Spleen (tissue), 11 donors: ENCODE results near the gene NCDN. TPM values are rescaled to one million over a fixed set of nuclear protein-coding genes. Genes with fewer than 3 reads are reported as not detected.
A peak's percentile ranks its signal among the peaks of the same experiment; 100 is the strongest.

Source experiments
- DNase-seq: peaks from one replicate; pipeline ENCODE4 v3.0.0-alpha.2; 2020
- H3K27ac ChIP-seq, 8 donors: fragments of 200-600 bp; sonication (generic) in 7 of 8; 1 replicate in 4 of 8; 2 replicates in 4 of 8; pipeline versions ENCODE4 v1.5.0 to v1.8.0; 2016 to 2021; ENCODE audit warnings: inconsistent platforms in 4 of 8, mild to moderate bottlenecking in 4 of 8, moderate library complexity in 1 of 8
- H3K27me3 ChIP-seq, 7 donors: fragments of 200-600 bp; sonication (generic) in 6 of 7; replicated peaks in 1 of 7; 1 replicate in 4 of 7; 2 replicates in 3 of 7; pipeline versions ENCODE4 v1.5.0 to v1.8.0; 2016 to 2021; ENCODE audit warnings: inconsistent platforms in 3 of 7, mild to moderate bottlenecking in 1 of 7
- H3K36me3 ChIP-seq, 6 donors: fragments of 200-600 bp; sonication (generic) in 5 of 6; 1 replicate in 4 of 6; 2 replicates in 2 of 6; pipeline versions ENCODE4 v1.5.0 to v1.8.0; 2016 to 2021; ENCODE audit warnings: inconsistent platforms in 2 of 6
- H3K4me1 ChIP-seq, 6 donors: fragments of 200-600 bp; sonication (generic) in 5 of 6; 1 replicate in 3 of 6; 2 replicates in 3 of 6; pipeline versions ENCODE4 v1.5.0 to v1.8.0; 2016 to 2021; ENCODE audit warnings: inconsistent platforms in 3 of 6
- H3K4me3 ChIP-seq, 8 donors: fragments of 200-600 bp; sonication (generic) in 7 of 8; 1 replicate in 4 of 8; 2 replicates in 4 of 8; pipeline versions ENCODE4 v1.5.0 to v1.8.0; 2016 to 2021; ENCODE audit warnings: inconsistent platforms in 4 of 8, mild to moderate bottlenecking in 4 of 8, moderate library complexity in 2 of 8
- H3K9me3 ChIP-seq, 8 donors: fragments of 200-600 bp; sonication (generic) in 7 of 8; 1 replicate in 4 of 8; 2 replicates in 4 of 8; pipeline versions ENCODE4 v1.5.0 to v1.8.0; 2016 to 2021; ENCODE audit warnings: inconsistent platforms in 4 of 8
- POLR2A ChIP-seq, 3 donors: fragments of 450-650 bp; IDR thresholded peaks; one replicate each; pipeline ENCODE4 v1.5.1; 2017; ENCODE audit warnings: antibody characterized with exemption in 3 of 3, mild to moderate bottlenecking in 1 of 3
- POLR2AphosphoS5 ChIP-seq, 3 donors: sonication (generic); formaldehyde crosslinking; IDR thresholded peaks; one replicate each; pipeline ENCODE4 v1.5.1; 2017; ENCODE audit warnings: antibody characterized with exemption in 3 of 3
- WGBS, 5 donors: extraction: QIAGEN DNeasy Blood & Tissue Kit in 3 of 5; methylation state at CpG; one replicate each; pipeline versions ENCODE4 v1.1.5 to v1.1.7; 2013 to 2018; 5-methylcytosine and 5-hydroxymethylcytosine counted together
- intact Hi-C: fragments of 100-400 bp; cut with DNase I; formaldehyde crosslinking; loops from one replicate; pipeline ENCODE4 v1.15.0; 2023; ENCODE audit warnings: low total_unique reads
- polyA plus RNA-seq, 3 donors: library from polyadenylated mRNA; stranded (reverse); fragments of 200-250 nt; gene quantifications; one replicate each; pipeline ENCODE4 v1.2.1, GENCODE V29; 2013
- total RNA-seq, 7 donors: library from RNA; depleted of rRNA in 3 of 7; stranded (reverse); fragments of >200 nt in 3 of 7; fragmentation: NEBNext Ultra II Directional in 4 of 7; extraction: Animal tissue kit (Norgen Biotek cat#: 25700) in 4 of 7; gene quantifications; one replicate each; pipeline versions ENCODE4 v1.1.0 to v1.2.1, GENCODE V29; 2016 to 2021
- TF ChIP-seq, protein P1 (sequence below), 11 experiments: fragments of 200-600 bp in 7 of 11; fragments of 450-650 bp in 4 of 11; sonication (generic) in 4 of 11; IDR thresholded peaks in 8 of 11; conservative IDR thresholded peaks in 3 of 11; 1 replicate in 7 of 11; 2 replicates in 4 of 11; pipeline versions ENCODE4 v1.4.0 to v1.8.0; 2016 to 2021; ENCODE audit warnings: antibody characterized with exemption in 11 of 11, inconsistent platforms in 4 of 11, mild to moderate bottlenecking in 1 of 11
- donor health status: healthy with polysubstance abuse.
- donor health status: DM: no; HTN: no; CAD: no; lungs with moderate emphysema.
- donor health status: DM: no; HTN: no; CAD: no.
- donor health status: Bipolar disorder and iron deficiency.
- donor health status: healthy.
- donor health status: DM: no; HTN: no; CAD: no.
- donor health status: DM: yes; HTN: yes; CAD: no.

Gene NCDN
- total and polyA plus RNA-seq, 10 donors, result 4.2 to 19.1 (median 16.5) TPM

DNA sequence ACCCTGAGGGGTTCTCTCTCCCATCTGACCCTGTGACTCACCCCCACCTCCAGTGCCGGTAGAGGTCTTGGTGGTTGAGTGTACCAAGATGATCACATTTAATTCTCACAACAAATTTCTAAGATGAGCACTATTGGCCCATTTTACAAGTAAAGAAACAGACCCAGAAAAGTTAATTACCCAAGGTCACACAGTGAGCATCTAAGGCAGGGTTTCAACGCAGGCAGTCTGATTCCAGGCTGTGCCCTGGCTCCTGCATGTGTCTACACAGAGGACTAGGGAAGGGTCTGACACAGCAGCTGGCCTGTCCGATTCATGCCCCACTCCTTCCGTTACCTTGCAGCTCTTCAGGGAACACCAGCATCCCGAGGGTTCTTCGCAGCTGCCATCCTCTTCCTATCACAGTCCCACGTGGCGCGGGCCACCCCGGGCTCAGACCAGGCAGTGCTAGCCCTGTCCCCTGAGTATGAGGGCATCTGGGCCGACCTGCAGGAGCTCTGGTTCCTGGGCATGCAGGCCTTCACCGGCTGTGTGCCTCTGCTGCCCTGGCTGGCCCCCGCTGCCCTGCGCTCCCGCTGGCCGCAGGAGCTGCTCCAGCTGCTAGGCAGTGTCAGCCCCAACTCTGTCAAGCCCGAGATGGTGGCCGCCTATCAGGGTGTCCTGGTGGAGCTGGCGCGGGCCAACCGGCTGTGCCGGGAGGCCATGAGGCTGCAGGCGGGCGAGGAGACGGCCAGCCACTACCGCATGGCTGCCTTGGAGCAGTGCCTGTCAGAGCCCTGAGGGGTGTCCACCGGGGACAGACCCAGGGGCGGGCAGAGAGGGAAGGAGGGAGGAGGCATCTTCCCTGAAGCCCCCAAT is 7.5 kb downstream of the NCDN start:
- H3K27me3 ChIP-seq, result no peaks in the 10 kb centered on the region
- no peak overlapping the region for H3K27ac ChIP-seq
- intact Hi-C loops, result loop anchor here (5.0 kb wide), 2 partner anchors 113 to 207 kb away; no protein-coding TSS in a partner anchor
- no peak for TF ChIP-seq POLR2A (IDR thresholded peaks at IDR 0.05)
- TF ChIP-seq POLR2AphosphoS5 (IDR thresholded peaks at IDR 0.05), result peak in 1 of 3 donors; percentile 25
- TF ChIP-seq, protein P1, sequence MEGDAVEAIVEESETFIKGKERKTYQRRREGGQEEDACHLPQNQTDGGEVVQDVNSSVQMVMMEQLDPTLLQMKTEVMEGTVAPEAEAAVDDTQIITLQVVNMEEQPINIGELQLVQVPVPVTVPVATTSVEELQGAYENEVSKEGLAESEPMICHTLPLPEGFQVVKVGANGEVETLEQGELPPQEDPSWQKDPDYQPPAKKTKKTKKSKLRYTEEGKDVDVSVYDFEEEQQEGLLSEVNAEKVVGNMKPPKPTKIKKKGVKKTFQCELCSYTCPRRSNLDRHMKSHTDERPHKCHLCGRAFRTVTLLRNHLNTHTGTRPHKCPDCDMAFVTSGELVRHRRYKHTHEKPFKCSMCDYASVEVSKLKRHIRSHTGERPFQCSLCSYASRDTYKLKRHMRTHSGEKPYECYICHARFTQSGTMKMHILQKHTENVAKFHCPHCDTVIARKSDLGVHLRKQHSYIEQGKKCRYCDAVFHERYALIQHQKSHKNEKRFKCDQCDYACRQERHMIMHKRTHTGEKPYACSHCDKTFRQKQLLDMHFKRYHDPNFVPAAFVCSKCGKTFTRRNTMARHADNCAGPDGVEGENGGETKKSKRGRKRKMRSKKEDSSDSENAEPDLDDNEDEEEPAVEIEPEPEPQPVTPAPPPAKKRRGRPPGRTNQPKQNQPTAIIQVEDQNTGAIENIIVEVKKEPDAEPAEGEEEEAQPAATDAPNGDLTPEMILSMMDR (IDR thresholded peaks at IDR 0.05 in 8 of 11, conservative IDR thresholded peaks at IDR 0.05 in 3 of 11), result peak in 6 of 11 experiments; percentile 3 to 61 (median 42)
- H3K4me1 ChIP-seq, result peaks cover 0 to 53% (median 9%) of the 10 kb centered on the region in 6 donors
- peak; percentile 75 for DNase-seq
- no peaks in the 10 kb centered on the region for H3K9me3 ChIP-seq
- 81 to 94% (median 90%) methylated on average over 10 to 28 of the region's 28 CpGs for WGBS, 5 donors
- peaks cover 0 to 68% (median 7%) of the 10 kb centered on the region in 6 donors for H3K36me3 ChIP-seq
- H3K4me3 ChIP-seq, result no peak overlapping the region

DNA sequence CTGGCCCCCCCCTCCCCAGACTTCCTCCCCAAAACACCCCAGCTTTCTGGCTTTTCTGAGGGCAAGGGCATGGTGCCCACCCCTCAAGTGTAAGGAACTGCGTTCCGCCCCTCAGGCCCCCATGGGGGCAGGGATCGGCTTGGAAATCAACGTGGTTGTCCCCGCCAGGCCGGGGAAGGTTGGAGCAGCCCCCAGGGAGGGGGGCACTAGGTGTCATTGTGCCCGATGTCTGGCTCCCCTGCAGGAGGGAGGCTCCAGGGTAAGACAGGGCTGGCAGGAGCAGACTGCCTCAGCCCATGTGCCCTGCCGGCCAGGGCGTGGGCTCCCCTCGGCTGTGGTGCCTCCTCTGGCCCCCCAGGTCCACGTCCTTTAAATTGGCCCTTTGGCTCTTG is 8.1 kb downstream of the NCDN start:
- H3K27ac ChIP-seq, result no peak overlapping the region
- H3K4me3 ChIP-seq, result no peak overlapping the region
- TF ChIP-seq, protein P1 (IDR thresholded peaks at IDR 0.05 in 8 of 11, conservative IDR thresholded peaks at IDR 0.05 in 3 of 11), result no peak
- no peak for TF ChIP-seq POLR2A (IDR thresholded peaks at IDR 0.05)
- no peak for TF ChIP-seq POLR2AphosphoS5 (IDR thresholded peaks at IDR 0.05)
- no peaks in the 10 kb centered on the region for H3K27me3 ChIP-seq
- H3K4me1 ChIP-seq, result peaks cover 0 to 47% (median 6%) of the 10 kb centered on the region in 6 donors
- peaks cover 0 to 63% (median 7%) of the 10 kb centered on the region in 6 donors for H3K36me3 ChIP-seq
- 92 to 95% (median 95%) methylated on average over 7 to 11 of the region's 11 CpGs for WGBS, 5 donors
- peak; percentile 59 for DNase-seq
- intact Hi-C loops, result loop anchor here (5.0 kb wide), 1 partner anchor 207 kb away; no protein-coding TSS in a partner anchor
- no peaks in the 10 kb centered on the region for H3K9me3 ChIP-seq

DNA sequence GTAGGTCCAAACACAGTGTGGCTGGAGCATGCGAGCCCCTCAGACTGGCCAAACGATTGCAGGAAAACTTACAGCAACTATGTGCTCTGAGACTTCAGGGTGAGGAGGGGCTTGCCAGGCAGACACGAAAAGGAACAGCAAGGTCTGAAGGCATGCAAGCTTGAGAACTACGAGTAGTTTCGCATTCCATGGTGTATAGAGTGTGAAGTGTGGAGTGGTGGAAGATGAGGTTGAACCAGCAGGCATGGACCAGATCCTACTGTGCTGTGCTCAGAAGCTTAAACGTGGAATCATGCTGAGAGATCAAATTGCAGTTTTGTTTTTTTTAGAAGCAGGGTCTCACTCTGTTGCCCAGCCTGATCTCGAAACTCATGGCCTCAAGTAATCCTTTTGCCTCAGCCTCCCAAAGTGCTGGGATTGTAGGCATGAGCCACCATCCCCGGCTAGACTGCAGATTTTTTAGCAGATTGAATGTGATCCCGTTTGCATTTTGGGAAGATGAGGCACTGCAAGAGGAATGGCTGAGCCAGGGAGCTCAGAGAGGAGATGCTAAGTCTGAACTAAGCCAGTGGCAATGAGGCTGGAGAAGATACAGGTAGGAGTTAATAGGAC is 10.5 kb downstream of the NCDN start:
- TF ChIP-seq POLR2AphosphoS5 (IDR thresholded peaks at IDR 0.05) (no peak), POLR2A (IDR thresholded peaks at IDR 0.05) (no peak)
- TF ChIP-seq, protein P1 (IDR thresholded peaks at IDR 0.05 in 8 of 11, conservative IDR thresholded peaks at IDR 0.05 in 3 of 11), result no peak
- no peak for DNase-seq
- Histone ChIP-seq H3K27me3 (peaks cover 0 to 16% (median 8%) of the 10 kb centered on the region in 7 donors), H3K36me3 (peaks cover 0 to 40% (median 6%) of the 10 kb centered on the region in 6 donors), H3K4me1 (peaks cover 3 to 33% (median 6%) of the 10 kb centered on the region in 6 donors), H3K4me3 (no peak overlapping the region), H3K9me3 (no peaks in the 10 kb centered on the region), H3K27ac (no peak overlapping the region)
- intact Hi-C loops, result loop anchor here (5.0 kb wide), 1 partner anchor 204 kb away; no protein-coding TSS in a partner anchor
- 74 to 86% (median 85%) methylated on average over 9 of the region's 9 CpGs for WGBS, 5 donors
